AG09309 (cell line): ENCODE data around the gene MCHR2.
"Not testable (repeated sequence)": the region's sequence is repeated elsewhere in the genome, so short reads cannot be mapped to it uniquely, and the experiment has no call there.

Experiments used
- DNase-seq: peaks from one replicate; pipeline ENCODE4 v3.0.0-alpha.2; 2010; ENCODE audit warnings: low read depth
- H3K4me3 ChIP-seq: 2 replicates; pipeline ENCODE4 v1.5.1; 2011; ENCODE audit warnings: mild to moderate bottlenecking, low read depth, low read length, moderate library complexity; ENCODE audit not compliant: control insufficient read depth
- TF ChIP-seq, protein P1 (sequence below): IDR thresholded peaks from 2 replicates; pipeline ENCODE4 v1.5.1; 2011; ENCODE audit warnings: mild to moderate bottlenecking, low read depth, low read length, inconsistent platforms; ENCODE audit not compliant: insufficient read depth, control insufficient read depth; ENCODE audit errors: missing control alignments

The MCHR2 gene

GRCh38 chr6:99993533-99994251, at the start of gene MCHR2:
Gene MCHR2, minus strand, starts transcription at chr6:99994223. Its CDS starts 38,076 bp downstream, at chr6:99956147.
- TF ChIP-seq, protein P1, sequence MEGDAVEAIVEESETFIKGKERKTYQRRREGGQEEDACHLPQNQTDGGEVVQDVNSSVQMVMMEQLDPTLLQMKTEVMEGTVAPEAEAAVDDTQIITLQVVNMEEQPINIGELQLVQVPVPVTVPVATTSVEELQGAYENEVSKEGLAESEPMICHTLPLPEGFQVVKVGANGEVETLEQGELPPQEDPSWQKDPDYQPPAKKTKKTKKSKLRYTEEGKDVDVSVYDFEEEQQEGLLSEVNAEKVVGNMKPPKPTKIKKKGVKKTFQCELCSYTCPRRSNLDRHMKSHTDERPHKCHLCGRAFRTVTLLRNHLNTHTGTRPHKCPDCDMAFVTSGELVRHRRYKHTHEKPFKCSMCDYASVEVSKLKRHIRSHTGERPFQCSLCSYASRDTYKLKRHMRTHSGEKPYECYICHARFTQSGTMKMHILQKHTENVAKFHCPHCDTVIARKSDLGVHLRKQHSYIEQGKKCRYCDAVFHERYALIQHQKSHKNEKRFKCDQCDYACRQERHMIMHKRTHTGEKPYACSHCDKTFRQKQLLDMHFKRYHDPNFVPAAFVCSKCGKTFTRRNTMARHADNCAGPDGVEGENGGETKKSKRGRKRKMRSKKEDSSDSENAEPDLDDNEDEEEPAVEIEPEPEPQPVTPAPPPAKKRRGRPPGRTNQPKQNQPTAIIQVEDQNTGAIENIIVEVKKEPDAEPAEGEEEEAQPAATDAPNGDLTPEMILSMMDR = no peak
- H3K4me3 ChIP-seq = peak within 1 kb of the TSS; percentile 31
- no peak for DNase-seq

- not testable (repeated sequence) for DNase-seq, H3K4me3 ChIP-seq
Observed at GRCh38 chr6:100038546-100038945, 44.5 kb upstream of the MCHR2 start.

- DNase-seq = no peak
- TF ChIP-seq, protein P1 = no peak
- H3K4me3 ChIP-seq = no peak overlapping the region
Observed at GRCh38 chr6:100035873-100036653, 42.0 kb upstream of the MCHR2 start.

- TF ChIP-seq, protein P1 = no peak
- DNase-seq = no peak
- H3K4me3 ChIP-seq = no peak overlapping the region
Observed at GRCh38 chr6:100023798-100024197, 29.8 kb upstream of the MCHR2 start.

GRCh38 chr6:100022847-100023246, 28.8 kb upstream of the MCHR2 start:
- DNase-seq = no peak

GRCh38 chr6:100008857-100009256, 14.8 kb upstream of the MCHR2 start:
- H3K4me3 ChIP-seq = no peak overlapping the region
- DNase-seq = no peak
- TF ChIP-seq, protein P1 = no peak

More at GRCh38 chr6:100022847-100023246, 28.8 kb upstream of the MCHR2 start:
- TF ChIP-seq, protein P1 = no peak
- no peak overlapping the region for H3K4me3 ChIP-seq

GRCh38 chr6:100001915-100002388, 7.9 kb upstream of the MCHR2 start:
- DNase-seq = peak; percentile 35
- TF ChIP-seq, protein P1 = peak; percentile 93
- H3K4me3 ChIP-seq = no peak overlapping the region
